ENCODE results near the gene WNT7B. TPM values are rescaled to one million over a fixed set of nuclear protein-coding genes. Genes with fewer than 3 reads are reported as not detected.

Gene WNT7B
- polyA plus RNA-seq, 1 donor from 2014 or later, result not detected

DNA sequence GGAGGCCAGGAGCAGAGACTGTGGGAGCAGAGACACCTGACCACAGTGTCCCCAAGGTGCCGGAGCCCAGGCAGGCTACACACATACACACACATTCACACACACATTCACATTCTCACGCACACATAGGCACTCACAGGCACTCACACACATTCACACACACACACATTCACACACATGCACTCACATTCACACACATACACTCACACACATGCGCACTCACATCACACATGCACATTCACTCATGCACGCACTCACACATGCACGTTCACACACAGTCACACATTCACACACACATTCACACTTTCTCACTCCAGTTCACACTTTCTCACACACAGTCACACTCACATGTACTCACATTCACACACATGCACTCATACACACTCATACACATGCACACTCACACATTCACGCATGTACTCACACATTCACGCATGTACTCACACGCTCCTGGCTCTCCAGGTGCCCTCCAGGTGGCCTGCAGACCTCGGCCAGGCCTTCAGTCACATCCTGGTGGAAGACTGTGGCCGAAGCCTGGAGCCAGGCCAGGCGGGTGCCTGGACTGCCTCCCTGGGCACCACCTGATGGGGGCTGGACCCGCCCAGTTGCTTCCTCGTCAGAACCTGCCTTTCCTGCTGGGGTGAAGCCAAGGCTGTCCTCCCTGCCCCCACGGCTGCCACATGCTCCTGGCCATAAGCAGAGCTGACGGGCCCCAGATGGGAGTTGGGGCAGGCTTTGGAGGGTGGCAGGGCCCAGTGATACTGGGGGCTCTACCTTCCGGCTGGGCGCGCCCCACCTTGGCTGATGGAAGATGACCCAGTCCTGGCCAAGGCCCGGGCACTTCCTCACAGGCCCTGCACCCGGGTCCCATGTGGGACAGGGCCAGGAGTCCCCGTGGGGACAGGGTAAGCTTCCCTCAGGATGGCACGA lies 89.5 kb downstream of the WNT7B start:
- Mint-ChIP-seq H3K27me3 (peaks cover 3% of the 10 kb centered on the region), H3K4me1 (no peaks in the 10 kb centered on the region), H3K9me3 (no peaks in the 10 kb centered on the region), H3K36me3 (no peaks in the 10 kb centered on the region), H3K27ac (no peak overlapping the region), H3K4me3 (no peak overlapping the region)

DNA sequence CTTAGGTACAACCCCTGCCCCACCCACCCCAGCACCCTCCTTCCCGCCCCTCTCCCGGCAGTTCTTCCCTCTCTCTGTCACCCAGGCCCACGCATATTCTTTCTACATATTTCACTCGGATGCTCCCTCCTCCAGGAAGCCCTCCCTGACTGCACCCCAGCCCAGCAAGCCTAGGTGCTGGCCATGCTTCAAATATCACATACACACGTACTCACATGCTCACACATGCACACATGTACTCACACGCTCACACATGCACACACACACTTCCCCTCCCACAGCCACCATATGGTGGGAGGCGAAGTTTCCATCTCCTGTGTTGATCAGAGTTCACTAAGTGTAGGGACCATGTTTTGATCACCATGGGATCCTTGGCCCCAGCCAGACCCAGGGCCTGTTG lies 90.4 kb downstream of the WNT7B start:
- Mint-ChIP-seq H3K36me3 (no peaks in the 10 kb centered on the region), H3K27ac (no peak overlapping the region), H3K9me3 (no peaks in the 10 kb centered on the region), H3K27me3 (peaks cover 12% of the 10 kb centered on the region), H3K4me1 (no peaks in the 10 kb centered on the region), H3K4me3 (no peak overlapping the region)

- Mint-ChIP-seq H3K36me3 (no peaks in the 10 kb centered on the region), H3K27me3 (peaks cover 16% of the 10 kb centered on the region), H3K4me3 (no peak overlapping the region), H3K27ac (no peak overlapping the region), H3K4me1 (no peaks in the 10 kb centered on the region), H3K9me3 (no peaks in the 10 kb centered on the region)
Observed at GRCh38 chr22:45885941-45886395, 91.0 kb downstream of the WNT7B start.

DNA sequence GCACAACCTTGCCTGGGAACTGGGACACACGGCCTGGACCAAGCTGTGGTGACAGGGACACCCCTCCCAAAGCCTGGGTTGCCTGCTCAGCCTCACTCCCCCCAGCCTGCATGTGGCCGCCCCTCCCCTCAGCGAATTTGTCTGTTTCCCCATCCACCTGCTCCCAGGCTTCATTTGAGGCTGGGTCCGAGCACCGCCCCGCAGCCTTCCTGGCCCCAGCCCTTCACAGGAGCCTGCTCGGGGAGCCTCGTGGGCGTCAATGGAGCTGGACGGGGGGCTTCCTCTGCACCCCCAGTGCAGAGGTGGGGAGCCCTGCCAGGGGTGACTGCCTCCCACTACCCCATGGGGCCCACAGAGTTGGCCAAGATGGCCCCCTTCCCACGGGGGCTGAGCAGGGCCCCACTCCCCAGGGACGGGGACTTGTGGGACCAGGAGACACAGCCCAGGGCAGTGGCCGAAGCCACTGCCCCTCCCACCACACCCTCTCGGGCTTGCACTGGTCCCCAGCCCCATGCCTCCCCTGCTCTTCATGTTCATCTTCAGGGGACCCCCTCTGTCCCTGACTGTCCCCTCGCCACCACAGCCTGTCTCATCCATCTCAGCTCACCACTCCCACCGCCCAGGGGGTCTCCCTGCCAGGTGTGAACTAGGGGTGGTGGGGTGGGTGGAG lies 91.7 kb downstream of the WNT7B start:
- Mint-ChIP-seq H3K27ac (no peak overlapping the region), H3K27me3 (peaks cover 20% of the 10 kb centered on the region), H3K9me3 (no peaks in the 10 kb centered on the region), H3K4me3 (no peak overlapping the region), H3K4me1 (no peaks in the 10 kb centered on the region), H3K36me3 (no peaks in the 10 kb centered on the region)

DNA sequence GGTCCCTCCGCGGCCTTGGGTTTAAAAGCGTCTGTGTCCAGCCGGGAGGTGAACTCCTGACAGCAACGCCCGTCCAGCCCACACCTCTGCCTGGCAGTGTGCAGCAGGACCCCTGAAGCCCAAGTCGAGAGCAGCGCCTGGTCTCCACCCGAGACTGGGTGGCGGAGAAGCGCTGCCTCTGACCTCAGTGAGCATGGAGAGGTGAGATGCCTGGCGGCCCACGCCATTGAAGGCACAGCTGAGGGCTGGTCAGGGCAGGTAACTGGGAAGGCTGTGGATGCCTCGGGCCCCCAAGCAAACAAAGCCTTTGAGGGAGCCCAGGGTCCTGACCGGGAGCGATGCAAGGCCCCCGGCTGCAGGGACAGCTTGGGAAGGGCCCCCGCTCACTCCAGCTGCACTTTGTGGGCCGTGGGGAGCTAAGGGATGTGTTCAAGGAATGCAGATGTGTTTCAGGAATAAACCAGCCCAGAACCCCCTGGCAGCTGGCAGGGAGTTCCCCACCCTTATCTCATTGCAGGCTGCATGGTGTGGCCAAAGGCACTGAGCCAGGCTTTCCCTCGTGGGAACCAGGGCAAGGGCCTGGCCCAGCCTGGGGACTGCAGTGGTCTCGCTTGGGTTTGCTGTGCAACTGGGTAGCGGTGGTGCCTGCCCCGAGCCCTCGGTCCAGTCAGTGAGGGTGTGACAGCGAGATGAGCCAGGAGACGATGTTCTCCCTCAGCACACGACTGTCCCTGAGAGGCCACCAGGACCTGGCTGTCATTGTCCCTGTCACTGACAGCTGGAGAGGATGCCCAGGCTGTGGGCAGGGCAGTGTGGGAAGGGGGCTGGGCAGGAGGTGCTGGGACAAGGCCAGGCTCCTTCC lies 92.5 kb downstream of the WNT7B start:
- Mint-ChIP-seq H3K36me3 (no peaks in the 10 kb centered on the region), H3K9me3 (no peaks in the 10 kb centered on the region), H3K27me3 (peaks cover 25% of the 10 kb centered on the region), H3K4me3 (no peak overlapping the region), H3K4me1 (no peaks in the 10 kb centered on the region), H3K27ac (no peak overlapping the region)

DNA sequence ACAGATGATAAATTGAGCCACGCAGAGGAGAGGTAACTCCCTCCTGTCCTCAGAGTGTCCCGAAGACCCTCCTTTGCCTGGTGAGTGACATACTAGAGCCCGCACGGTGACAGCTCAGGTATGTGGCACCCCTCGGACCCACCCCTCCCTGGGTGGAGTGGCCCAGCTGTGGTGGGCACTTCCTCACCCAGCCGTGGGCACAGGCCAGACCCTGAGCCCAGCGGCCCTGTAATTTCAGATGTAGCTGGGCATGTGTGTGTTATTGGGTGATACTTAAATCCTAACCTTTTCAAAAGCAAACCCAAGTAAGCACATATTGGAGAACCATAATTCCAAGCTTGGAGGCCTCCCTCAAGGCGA lies 93.2 kb downstream of the WNT7B start:
- H3K27me3 Mint-ChIP-seq, result peaks cover 25% of the 10 kb centered on the region

DNA sequence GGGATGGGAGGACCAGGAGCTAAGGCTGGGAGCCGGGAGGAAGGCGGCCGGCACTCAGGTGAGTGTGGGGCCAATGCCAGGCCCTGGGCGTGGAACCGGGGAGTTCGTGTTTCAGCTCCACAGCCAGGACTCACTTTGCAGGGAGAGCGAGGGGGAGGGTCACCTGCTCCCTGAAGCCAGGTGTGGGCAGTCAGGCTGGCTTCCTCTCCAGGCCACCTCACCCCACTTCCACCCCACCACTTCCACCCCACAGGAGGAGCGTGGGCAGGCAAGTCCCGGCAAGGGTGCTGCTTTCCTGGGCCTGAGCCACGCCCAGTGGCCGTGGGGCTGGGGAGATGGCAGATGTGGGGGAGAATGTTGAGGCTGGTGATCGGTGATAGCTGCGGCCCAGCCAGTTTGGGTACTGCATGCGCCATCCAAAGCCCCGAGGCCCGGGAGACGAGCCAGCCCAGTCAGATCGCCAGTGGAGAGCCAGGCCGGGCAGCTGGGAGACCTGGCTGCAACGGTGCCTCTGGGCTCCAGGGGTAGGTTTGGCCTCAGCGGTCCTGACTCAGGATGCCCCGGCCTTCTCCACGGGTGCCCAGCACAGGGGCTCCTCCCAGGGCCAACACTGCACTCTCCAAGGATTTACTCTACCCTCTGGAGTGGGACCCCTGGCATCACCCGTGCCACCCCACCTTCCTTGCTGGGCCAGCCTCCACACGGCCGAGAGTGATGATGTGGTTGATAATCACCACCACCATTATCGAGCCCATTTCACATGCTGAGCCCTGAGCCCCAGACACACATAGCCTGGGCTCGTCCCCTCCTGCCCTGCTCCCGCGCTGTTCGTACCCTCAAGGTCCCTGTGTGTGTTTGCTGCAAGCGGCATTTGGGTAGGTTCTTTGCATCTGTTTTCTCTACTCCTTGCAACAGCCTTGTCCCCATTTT lies 93.8 kb downstream of the WNT7B start:
- Mint-ChIP-seq H3K27me3 (peaks cover 29% of the 10 kb centered on the region), H3K36me3 (no peaks in the 10 kb centered on the region)

More for the DNA sequence above, 93.2 kb downstream of the WNT7B start:
- no peak overlapping the region for H3K27ac Mint-ChIP-seq
- no peak overlapping the region for H3K4me3 Mint-ChIP-seq
- no peaks in the 10 kb centered on the region for H3K36me3 Mint-ChIP-seq
- H3K4me1 Mint-ChIP-seq, result no peaks in the 10 kb centered on the region
- no peaks in the 10 kb centered on the region for H3K9me3 Mint-ChIP-seq

GRCh38 chr22:45881524-45881875 lies 95.5 kb downstream of the WNT7B start:
- H3K9me3 Mint-ChIP-seq, result no peaks in the 10 kb centered on the region

More for the DNA sequence above, 93.8 kb downstream of the WNT7B start:
- Mint-ChIP-seq H3K9me3 (no peaks in the 10 kb centered on the region), H3K27ac (no peak overlapping the region), H3K4me1 (peaks cover 0 to 2% (median 0%) of the 10 kb centered on the region in 3 donors), H3K4me3 (no peak overlapping the region)

DNA sequence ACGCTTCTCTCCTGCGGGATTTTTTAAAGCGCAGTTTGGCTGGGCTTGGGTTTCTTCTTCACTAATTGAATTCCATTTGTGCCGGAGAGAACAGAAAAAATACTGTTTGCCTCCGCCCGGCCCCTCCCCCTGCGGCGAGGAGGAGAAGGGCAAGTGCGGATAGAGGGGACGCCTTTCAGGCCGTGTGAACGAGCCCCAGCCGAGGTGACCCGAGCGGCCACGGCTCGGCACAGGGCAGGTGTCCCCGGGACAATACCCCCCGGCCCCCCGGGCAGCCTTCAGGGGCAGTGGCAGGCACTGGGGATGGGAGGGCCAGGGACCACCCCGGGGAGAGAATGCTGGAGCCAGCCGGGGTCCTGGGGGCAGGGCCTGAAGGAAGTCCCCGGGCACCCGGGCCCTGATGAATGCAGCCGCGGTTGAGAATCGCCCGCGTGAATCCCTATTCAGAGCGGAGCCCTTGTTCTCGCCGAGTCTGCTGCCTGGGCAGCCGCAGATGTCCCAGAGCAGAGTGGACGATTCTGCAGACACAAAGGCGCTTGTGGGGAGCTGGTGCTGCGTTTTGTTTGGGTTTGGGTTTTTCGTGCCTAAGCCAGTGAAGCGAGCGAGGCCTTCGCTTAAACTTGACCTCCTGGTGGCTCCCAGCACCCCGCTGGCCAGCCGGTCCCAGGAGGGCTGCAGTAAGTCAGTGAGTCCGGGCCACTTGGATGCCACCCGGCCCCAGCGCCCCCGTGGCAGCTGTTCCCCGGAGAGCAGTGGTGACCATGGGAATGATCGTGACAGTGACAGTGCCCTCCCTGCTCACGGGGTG lies 96.0 kb downstream of the WNT7B start:
- Mint-ChIP-seq H3K36me3 (no peaks in the 10 kb centered on the region), H3K27me3 (peaks cover 36% of the 10 kb centered on the region), H3K27ac (peak overlapping the region in 1 of 3 donors; percentile 23), H3K4me3 (no peak overlapping the region), H3K4me1 (peaks cover 0 to 2% (median 0%) of the 10 kb centered on the region in 3 donors), H3K9me3 (no peaks in the 10 kb centered on the region)

More at GRCh38 chr22:45881524-45881875, 95.5 kb downstream of the WNT7B start:
- Mint-ChIP-seq H3K27me3 (peaks cover 36% of the 10 kb centered on the region), H3K36me3 (no peaks in the 10 kb centered on the region), H3K27ac (peak overlapping the region in 1 of 3 donors; percentile 23), H3K4me1 (peaks cover 0 to 2% (median 0%) of the 10 kb centered on the region in 3 donors), H3K4me3 (peak overlapping the region in 1 of 4 donors; percentile 28)

GRCh38 chr22:45880091-45880715 lies 96.8 kb downstream of the WNT7B start:
- H3K4me3 Mint-ChIP-seq, result no peak overlapping the region

GRCh38 chr22:45879552-45879949 lies 97.4 kb downstream of the WNT7B start:
- Mint-ChIP-seq H3K27ac (no peak overlapping the region), H3K36me3 (no peaks in the 10 kb centered on the region), H3K4me3 (no peak overlapping the region), H3K27me3 (peaks cover 37% of the 10 kb centered on the region), H3K9me3 (no peaks in the 10 kb centered on the region), H3K4me1 (peaks cover 0 to 2% (median 0%) of the 10 kb centered on the region in 3 donors)

More at GRCh38 chr22:45880091-45880715, 96.8 kb downstream of the WNT7B start:
- Mint-ChIP-seq H3K9me3 (no peaks in the 10 kb centered on the region), H3K4me1 (peaks cover 0 to 2% (median 0%) of the 10 kb centered on the region in 3 donors), H3K27me3 (peaks cover 36% of the 10 kb centered on the region), H3K36me3 (no peaks in the 10 kb centered on the region), H3K27ac (no peak overlapping the region)

DNA sequence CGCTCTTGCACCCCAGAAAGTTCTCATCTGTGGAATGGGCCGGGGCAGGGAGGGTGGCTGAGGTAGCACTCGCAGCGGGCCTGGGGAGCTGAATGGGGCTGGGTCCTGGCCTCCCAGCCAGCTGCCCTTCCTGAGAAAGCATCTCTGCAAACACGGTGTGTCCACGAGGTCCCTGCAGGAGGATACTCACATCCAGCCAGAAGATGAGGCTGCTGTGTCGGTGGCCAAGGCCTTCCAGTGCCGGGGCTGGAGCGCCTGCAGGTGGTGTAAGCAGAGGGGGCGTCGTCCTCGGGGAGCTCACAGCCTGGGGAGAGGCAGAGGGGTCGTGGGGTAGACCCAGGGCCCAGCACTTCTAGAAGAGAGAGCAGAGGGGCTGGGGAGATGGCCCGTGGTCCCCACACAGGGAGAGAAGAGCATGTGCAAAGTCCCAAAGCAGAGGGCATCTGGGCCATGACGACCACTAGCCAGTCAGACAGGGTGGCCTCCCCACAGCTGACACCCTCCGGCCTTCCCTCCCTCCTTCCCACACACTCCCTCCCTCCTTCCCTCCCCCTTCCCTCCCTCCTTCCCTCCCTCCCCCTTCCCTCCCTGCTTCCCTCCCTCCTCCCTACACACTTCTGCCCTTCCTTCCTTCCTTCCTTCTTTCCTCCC lies 97.9 kb downstream of the WNT7B start:
- H3K4me1 Mint-ChIP-seq, result peaks cover 0 to 2% (median 0%) of the 10 kb centered on the region in 3 donors
- H3K4me3 Mint-ChIP-seq, result no peak overlapping the region
- peaks cover 0 to 2% (median 2%) of the 10 kb centered on the region in 3 donors for H3K9me3 Mint-ChIP-seq
- no peaks in the 10 kb centered on the region for H3K36me3 Mint-ChIP-seq
- no peak overlapping the region for H3K27ac Mint-ChIP-seq
- peaks cover 39% of the 10 kb centered on the region for H3K27me3 Mint-ChIP-seq

All from IgD-negative memory B cell (primary cell).